GM12874 (cell line): ENCODE measurements around the gene CPED1.

Source experiments
- TF ChIP-seq, protein P1 (sequence below): IDR thresholded peaks from 2 replicates; pipeline ENCODE4 v1.5.1; 2011; ENCODE audit warnings: low read depth, mild to moderate bottlenecking, control low read depth, low read length, moderate library complexity; ENCODE audit not compliant: insufficient read depth

Gene CPED1

DNA sequence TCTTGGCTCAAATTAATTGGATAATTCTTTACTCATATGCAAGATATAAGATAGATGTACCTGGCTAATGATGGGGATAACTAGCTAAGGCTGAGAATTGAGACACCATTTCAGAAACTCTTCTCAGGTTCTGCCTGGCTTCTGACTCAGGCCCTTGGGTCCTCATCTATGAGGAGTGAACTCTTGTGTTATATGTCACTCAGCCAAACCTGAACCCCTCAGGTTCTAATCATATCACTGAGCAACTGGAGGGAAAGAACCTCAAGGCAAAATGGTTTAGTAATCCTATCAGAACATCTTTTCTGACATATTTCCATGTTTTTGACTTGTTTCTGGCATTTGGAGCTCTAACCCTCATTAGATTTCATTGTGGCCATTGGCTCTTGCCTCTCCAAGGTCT is 100.4 kb downstream of the CPED1 start:
- TF ChIP-seq, protein P1, sequence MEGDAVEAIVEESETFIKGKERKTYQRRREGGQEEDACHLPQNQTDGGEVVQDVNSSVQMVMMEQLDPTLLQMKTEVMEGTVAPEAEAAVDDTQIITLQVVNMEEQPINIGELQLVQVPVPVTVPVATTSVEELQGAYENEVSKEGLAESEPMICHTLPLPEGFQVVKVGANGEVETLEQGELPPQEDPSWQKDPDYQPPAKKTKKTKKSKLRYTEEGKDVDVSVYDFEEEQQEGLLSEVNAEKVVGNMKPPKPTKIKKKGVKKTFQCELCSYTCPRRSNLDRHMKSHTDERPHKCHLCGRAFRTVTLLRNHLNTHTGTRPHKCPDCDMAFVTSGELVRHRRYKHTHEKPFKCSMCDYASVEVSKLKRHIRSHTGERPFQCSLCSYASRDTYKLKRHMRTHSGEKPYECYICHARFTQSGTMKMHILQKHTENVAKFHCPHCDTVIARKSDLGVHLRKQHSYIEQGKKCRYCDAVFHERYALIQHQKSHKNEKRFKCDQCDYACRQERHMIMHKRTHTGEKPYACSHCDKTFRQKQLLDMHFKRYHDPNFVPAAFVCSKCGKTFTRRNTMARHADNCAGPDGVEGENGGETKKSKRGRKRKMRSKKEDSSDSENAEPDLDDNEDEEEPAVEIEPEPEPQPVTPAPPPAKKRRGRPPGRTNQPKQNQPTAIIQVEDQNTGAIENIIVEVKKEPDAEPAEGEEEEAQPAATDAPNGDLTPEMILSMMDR: no peak

DNA sequence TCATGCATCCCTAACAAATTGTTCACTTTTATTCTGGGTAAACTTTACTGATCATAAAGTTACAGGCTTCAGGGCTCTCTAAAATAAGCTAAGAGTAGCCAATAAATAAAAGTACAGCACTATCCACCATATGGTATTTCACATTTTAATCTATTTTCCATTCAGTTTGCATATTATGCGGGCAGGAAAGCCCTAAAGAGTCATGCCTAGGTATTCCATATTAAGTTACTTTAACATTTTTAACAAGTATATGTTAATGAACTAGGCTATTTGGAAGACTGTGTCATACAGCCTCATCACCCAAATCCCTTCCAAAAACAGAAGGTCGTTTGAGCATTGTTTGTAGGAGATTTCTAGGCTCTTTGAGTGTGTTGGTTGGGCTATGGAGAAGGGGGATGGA is 106.3 kb downstream of the CPED1 start:
- TF ChIP-seq, protein P1: no peak

DNA sequence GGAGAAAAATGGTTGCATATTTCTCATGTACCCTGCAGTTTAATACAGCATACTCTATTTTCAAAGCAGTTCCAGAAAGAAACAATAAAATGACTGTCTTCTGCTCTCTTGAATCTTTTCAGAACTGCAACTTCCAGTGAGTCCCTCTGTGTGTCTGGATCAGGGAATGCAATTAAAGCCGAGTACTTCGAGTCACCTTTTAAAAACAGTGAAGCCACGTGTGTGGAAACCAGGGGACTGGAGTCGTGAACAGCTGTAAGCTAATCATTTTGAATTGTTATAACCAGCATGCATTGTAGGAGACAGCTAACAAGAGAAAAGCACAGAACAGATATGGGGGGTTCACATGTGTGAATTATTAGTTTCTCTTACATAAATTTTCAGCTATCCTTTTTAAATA is 109.1 kb downstream of the CPED1 start:
- TF ChIP-seq, protein P1: no peak

DNA sequence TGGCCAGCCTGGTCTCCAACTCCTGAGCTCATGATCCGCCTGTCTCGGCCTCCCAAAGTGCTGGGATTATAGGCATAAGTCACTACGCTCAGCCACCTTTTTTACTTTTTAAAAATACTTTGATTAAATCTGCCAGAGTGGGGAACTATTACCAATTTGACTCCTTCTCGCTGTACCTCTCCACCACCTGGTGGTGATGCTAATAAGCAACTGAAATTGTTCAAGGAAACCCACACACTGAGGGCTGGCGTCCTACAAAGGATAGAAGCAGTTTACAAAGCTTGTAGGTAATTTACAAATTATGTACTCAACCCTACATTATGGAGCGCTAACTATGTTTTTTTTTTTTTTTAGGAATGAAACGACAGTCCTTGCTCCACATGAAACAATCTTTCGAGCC is 111.1 kb downstream of the CPED1 start:
- TF ChIP-seq, protein P1: no peak

DNA sequence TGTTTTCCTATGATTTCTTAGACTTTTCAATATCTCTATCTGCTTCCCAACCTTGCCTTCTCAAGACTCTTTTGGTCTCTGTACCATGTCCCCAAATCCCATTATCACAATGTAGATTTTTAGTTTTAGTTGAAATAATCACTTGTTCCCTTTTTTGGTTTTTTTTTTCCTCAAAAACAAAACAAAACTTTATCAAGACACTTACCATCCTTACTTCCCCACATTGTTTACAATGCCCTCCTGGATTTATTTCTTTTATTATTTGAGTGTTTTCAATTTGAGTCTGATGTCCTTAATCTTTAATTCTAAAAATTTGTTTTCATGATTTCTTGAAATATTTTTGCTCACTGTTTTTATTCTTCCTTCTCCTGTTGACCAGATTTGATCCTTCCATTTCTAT is 112.6 kb downstream of the CPED1 start:
- TF ChIP-seq, protein P1: no peak

DNA sequence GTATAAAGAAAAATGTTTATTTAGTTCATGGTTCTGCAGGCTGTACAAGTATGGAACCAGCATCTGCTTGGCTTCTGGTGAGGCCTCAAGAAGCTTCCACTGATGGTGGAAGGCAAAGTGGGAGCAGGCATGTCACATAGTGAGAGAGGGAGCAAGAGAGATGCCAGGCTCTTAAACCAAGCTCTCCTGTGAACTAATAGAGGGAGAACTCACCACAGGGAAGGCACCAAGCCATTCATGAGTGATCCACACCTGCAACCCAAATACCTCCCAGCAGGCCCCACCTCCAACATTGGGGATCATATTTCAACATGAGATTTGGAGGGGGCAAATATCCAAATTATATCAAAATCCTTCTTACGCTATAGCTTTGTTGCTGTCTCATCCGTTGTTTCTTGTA is 113.1 kb downstream of the CPED1 start:
- TF ChIP-seq, protein P1: no peak

DNA sequence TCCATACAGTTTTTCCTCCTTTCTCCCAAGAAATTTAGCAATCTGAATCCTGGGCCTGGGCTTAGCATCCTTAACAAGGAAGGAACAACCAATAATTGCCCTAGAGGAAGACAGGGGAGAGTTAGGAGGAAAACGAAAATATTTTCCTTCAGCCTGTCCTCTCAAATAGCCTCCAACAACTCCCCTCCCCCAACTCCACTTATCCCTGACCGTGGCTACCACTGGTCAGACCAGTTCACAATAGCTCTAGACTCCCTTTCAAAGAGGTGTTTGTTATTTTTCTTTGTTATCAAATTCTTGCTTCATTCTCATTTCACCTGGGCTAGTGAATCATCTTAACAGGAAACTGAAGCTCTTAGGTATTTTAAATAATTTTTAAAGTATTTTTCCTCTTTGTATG is 114.1 kb downstream of the CPED1 start:
- TF ChIP-seq, protein P1: no peak

DNA sequence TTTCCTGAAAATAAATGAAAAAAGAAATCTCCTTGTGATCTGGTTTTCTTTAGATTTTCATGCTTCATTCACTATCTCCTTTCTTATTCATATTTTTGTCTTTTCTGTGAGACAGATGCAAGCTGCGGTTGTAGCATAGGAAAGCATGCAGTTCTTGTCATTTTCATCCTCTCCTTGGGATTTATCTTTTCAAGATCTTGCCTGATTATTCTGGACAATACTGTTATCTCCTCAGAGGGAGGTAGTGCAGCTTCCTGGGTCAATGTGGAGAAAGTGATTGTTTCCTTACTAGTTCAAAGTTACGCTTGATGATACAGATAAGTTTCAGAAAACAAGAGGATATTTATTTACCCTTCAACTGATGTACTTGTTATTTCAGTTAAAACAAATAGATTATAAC is 114.6 kb downstream of the CPED1 start:
- TF ChIP-seq, protein P1: no peak
